RWPE2 (cell line): ENCODE measurements around the gene DXO.

Experiments
- ATAC-seq: fragments of 200-7000 bp; cut with Tn5 transposase; 3 replicates; pipeline ENCODE4 v1.9.1; 2021; ENCODE audit warnings: low read depth
- DNase-seq: peaks from one replicate; pipeline ENCODE4 v3.0.0-alpha.2; 2020; ENCODE audit warnings: low spot score
- H3K27ac ChIP-seq: fragments of 450-650 bp; 2 replicates; pipeline ENCODE4 v1.5.1; 2017; ENCODE audit warnings: mild to moderate bottlenecking; ENCODE audit not compliant: poor library complexity, severe bottlenecking
- H3K27me3 ChIP-seq: fragments of 250-450 bp; sonication (Bioruptor Pico); 2 replicates; pipeline ENCODE4 v1.5.1; 2021; ENCODE audit warnings: mild to moderate bottlenecking, moderate library complexity; ENCODE audit not compliant: insufficient read depth, poor library complexity, severe bottlenecking
- H3K36me3 ChIP-seq: fragments of 250-450 bp; sonication (Bioruptor Pico); 2 replicates; pipeline ENCODE4 v1.5.1; 2020; ENCODE audit warnings: low read depth, mild to moderate bottlenecking, moderate library complexity
- H3K4me1 ChIP-seq: fragments of 250-450 bp; sonication (Bioruptor Pico); 2 replicates; pipeline ENCODE4 v1.5.1; 2021; ENCODE audit warnings: mild to moderate bottlenecking, moderate library complexity; ENCODE audit not compliant: insufficient read depth, poor library complexity, severe bottlenecking
- H3K4me3 ChIP-seq: fragments of 250-450 bp; sonication (Bioruptor Pico); 2 replicates; pipeline ENCODE4 v1.5.1; 2021; ENCODE audit warnings: mild to moderate bottlenecking, moderate library complexity; ENCODE audit not compliant: severe bottlenecking
- H3K9me3 ChIP-seq: fragments of 250-450 bp; sonication (Bioruptor Pico); 2 replicates; pipeline ENCODE4 v1.5.1; 2021; ENCODE audit warnings: mild to moderate bottlenecking, moderate library complexity; ENCODE audit not compliant: severe bottlenecking
- TF ChIP-seq, protein P1 (sequence below): fragments of 450-650 bp; IDR thresholded peaks from one replicate; pipeline ENCODE4 v1.5.1; 2017; ENCODE audit warnings: mild to moderate bottlenecking, moderate library complexity; ENCODE audit not compliant: poor library complexity, severe bottlenecking

The DXO gene

DNA sequence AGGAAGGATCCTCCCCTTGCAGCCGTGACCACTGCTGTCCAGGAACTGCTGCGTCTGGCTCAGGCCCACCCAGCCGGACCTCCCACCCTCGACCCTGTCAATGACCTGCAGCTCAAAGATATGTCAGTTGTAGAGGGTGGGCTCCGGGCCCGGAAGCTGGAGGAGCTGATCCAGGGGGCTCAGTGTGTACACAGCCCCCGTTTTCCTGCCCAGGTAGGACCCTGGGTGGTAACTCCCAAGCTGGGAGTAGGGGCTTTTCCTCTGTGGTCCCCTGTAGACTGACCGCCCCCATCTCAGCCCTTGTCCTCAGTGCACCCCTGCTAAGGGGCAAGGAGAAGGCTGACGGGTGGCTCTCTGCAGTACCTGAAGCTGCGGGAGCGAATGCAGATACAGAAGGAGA is 3.6 kb downstream of the DXO start:
- H3K4me3 ChIP-seq: no peak overlapping the region
- TF ChIP-seq, protein P1, sequence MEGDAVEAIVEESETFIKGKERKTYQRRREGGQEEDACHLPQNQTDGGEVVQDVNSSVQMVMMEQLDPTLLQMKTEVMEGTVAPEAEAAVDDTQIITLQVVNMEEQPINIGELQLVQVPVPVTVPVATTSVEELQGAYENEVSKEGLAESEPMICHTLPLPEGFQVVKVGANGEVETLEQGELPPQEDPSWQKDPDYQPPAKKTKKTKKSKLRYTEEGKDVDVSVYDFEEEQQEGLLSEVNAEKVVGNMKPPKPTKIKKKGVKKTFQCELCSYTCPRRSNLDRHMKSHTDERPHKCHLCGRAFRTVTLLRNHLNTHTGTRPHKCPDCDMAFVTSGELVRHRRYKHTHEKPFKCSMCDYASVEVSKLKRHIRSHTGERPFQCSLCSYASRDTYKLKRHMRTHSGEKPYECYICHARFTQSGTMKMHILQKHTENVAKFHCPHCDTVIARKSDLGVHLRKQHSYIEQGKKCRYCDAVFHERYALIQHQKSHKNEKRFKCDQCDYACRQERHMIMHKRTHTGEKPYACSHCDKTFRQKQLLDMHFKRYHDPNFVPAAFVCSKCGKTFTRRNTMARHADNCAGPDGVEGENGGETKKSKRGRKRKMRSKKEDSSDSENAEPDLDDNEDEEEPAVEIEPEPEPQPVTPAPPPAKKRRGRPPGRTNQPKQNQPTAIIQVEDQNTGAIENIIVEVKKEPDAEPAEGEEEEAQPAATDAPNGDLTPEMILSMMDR: no peak
- no peaks in the 10 kb centered on the region for H3K27me3 ChIP-seq
- no peak for DNase-seq
- H3K36me3 ChIP-seq: peaks cover 53% of the 10 kb centered on the region
- H3K4me1 ChIP-seq: peaks cover 5% of the 10 kb centered on the region
- ATAC-seq: no peak
- no peaks in the 10 kb centered on the region for H3K9me3 ChIP-seq
- no peak overlapping the region for H3K27ac ChIP-seq

DNA sequence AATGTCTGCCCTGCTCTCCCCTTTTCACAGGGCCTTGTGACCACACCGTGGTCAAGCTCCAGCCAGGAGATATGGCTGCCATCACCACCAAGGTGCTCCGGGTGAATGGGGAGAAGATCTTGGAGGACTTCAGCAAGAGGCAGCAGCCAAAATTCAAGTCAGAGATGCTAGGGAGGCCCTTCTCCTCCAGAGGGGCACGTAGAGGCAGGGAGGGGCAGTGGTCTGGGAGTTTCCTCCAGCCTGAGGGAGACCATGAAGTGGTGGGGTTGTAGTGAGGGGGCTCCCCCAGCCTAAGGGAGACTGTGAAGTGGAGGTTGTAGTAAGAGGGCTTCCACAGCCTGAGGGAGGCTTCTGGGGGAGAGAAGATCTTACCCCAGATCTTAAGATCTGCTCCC is 4.0 kb downstream of the DXO start:
- ATAC-seq (no peak), DNase-seq (no peak)
- no peaks in the 10 kb centered on the region for H3K27me3 ChIP-seq
- H3K9me3 ChIP-seq: no peaks in the 10 kb centered on the region
- H3K4me3 ChIP-seq: no peak overlapping the region
- peaks cover 57% of the 10 kb centered on the region for H3K36me3 ChIP-seq
- no peak overlapping the region for H3K27ac ChIP-seq
- TF ChIP-seq, protein P1: no peak
- H3K4me1 ChIP-seq: peaks cover 5% of the 10 kb centered on the region

DNA sequence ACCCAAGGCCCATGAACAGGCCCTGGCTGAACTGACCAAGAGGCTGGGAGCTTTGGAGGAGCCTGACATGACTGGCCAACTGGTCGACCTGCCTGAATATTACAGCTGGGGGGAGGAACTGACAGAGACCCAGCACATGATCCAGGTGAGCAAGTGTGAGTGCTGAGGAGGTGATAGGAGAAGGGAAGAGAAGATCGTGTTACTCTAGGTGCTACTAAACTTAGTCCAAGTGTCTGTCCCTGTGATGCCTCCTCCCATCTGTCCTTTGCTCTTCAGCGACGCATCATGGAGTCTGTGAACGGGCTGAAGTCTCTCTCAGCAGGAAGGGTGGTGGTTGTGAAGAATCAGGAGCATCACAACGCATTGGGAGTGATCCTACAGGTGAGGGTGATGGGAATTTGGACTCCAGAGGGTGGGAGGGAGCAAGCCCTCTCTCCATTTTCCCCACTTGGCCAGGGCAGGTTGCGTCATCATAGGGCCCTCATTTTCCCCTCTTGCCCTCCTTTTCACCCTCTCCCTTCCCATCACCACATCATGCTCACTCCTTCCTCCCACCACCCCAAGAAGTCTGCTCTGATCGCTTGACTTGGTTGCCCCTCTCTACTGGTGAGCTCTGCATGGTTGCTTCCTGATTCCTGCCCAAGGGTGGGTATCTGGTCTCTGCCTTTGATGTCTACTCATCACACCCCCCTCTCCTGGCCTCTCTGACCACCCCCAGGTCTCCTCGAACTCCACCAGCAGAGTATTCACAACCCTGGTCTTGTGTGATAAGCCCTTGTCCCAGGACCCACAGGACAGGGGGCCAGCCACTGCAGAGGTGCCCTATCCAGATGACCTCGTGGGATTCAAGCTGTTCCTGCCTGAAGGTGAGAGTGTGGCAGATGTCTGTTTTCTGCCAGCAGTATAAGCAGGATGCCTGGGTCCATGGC is 4.7 kb downstream of the DXO start:
- Histone ChIP-seq H3K4me1 (peaks cover 5% of the 10 kb centered on the region), H3K27me3 (no peaks in the 10 kb centered on the region), H3K36me3 (peaks cover 63% of the 10 kb centered on the region), H3K27ac (no peak overlapping the region), H3K4me3 (no peak overlapping the region), H3K9me3 (no peaks in the 10 kb centered on the region)
- ATAC-seq (no peak), DNase-seq (no peak)
- TF ChIP-seq, protein P1: no peak

DNA sequence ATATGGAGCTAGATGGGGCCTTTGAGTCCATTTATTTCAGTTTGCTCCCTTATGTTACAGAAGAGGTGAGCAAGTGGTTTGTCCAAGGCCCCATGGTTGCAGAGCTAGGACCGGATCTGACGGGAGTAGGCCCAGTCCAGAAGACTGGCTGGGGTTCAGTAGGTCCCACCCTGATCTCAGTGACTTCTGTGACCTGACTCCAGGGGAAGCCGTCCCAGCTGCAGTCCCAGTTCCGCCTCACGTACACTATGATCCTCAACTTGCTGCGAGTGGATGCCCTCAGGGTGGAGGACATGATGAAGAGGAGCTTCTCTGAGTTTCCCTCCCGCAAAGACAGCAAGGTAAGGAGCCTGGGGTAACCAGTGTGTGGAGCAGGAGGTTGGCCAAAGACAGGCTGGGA is 5.4 kb downstream of the DXO start:
- DNase-seq: no peak
- no peaks in the 10 kb centered on the region for H3K27me3 ChIP-seq
- TF ChIP-seq, protein P1: no peak
- H3K9me3 ChIP-seq: no peaks in the 10 kb centered on the region
- ATAC-seq: no peak
- no peak overlapping the region for H3K4me3 ChIP-seq
- peaks cover 5% of the 10 kb centered on the region for H3K4me1 ChIP-seq
- no peak overlapping the region for H3K27ac ChIP-seq
- H3K36me3 ChIP-seq: peaks cover 70% of the 10 kb centered on the region

DNA sequence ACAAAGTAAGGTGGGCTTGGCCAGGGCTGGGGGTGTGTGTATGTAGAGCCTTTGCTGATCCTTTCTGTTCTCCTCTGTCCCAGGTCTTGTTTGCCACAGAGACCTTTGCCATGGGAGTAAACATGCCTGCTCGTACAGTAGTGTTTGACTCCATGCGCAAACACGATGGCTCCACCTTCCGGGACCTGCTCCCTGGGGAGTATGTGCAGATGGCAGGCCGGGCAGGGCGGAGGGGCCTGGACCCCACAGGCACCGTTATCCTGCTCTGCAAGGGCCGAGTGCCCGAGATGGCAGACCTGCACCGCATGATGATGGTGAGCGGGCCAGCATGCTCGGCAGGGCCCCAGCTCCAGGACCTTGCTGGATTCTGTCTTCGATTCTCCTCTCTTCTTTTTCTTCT is 6.2 kb downstream of the DXO start:
- no peak overlapping the region for H3K27ac ChIP-seq
- no peaks in the 10 kb centered on the region for H3K27me3 ChIP-seq
- H3K4me3 ChIP-seq: no peak overlapping the region
- DNase-seq (no peak), ATAC-seq (no peak)
- peaks cover 3% of the 10 kb centered on the region for H3K4me1 ChIP-seq
- peaks cover 77% of the 10 kb centered on the region for H3K36me3 ChIP-seq
- TF ChIP-seq, protein P1: no peak
- no peaks in the 10 kb centered on the region for H3K9me3 ChIP-seq
